Heart right ventricle (tissue), 16 donors: ENCODE data around the gene ZNF516. TPM values are rescaled to one million over a fixed set of nuclear protein-coding genes. Genes with fewer than 3 reads are reported as not detected.

Experiments
- ATAC-seq, 8 donors: fragments of 200-7000 bp; cut with Tn5 transposase; one replicate each; pipeline ENCODE4 v1.9.1; 2020; ENCODE audit warnings: mild to moderate bottlenecking in 8 of 8, moderate library complexity in 8 of 8, moderate number of reproducible peaks in 1 of 8
- DNase-seq, 2 donors: peaks; one replicate each; pipeline ENCODE4 v3.0.0-alpha.2; 2020
- H3K27ac ChIP-seq, 10 donors: fragments of 200-600 bp; sonication (generic) in 2 of 10; one replicate each; pipeline versions ENCODE4 v1.5.0 to v1.8.0; 2020 to 2022; ENCODE audit warnings: mild to moderate bottlenecking in 3 of 10
- H3K27me3 ChIP-seq, 7 donors: fragments of 200-600 bp; one replicate each; pipeline ENCODE4 v1.8.0; 2021 to 2022; ENCODE audit warnings: mild to moderate bottlenecking in 2 of 7
- H3K36me3 ChIP-seq, 9 donors: fragments of 200-600 bp; sonication (generic) in 1 of 9; one replicate each; pipeline versions ENCODE4 v1.5.0 to v1.8.0; 2020 to 2022; ENCODE audit warnings: mild to moderate bottlenecking in 2 of 9
- H3K4me1 ChIP-seq, 9 donors: fragments of 200-600 bp; sonication (generic) in 1 of 9; one replicate each; pipeline versions ENCODE4 v1.5.0 to v1.8.0; 2020 to 2022; ENCODE audit warnings: mild to moderate bottlenecking in 4 of 9
- H3K4me3 ChIP-seq, 10 donors: fragments of 200-600 bp; sonication (generic) in 2 of 10; one replicate each; pipeline versions ENCODE4 v1.5.0 to v1.8.0; 2020 to 2022; ENCODE audit warnings: mild to moderate bottlenecking in 7 of 10, moderate library complexity in 2 of 10
- H3K9me3 ChIP-seq, 11 donors: fragments of 200-600 bp in 10 of 11; sonication (generic) in 2 of 11; one replicate each; pipeline versions ENCODE4 v1.5.0 to v1.8.0; 2013 to 2022; ENCODE audit warnings: mild to moderate bottlenecking in 2 of 11, control low read depth in 1 of 11, moderate library complexity in 1 of 11
- CTCF ChIP-seq, 9 donors: fragments of 200-600 bp; sonication (generic) in 2 of 9; IDR thresholded peaks; one replicate each; pipeline versions ENCODE4 v1.5.0 to v1.8.0; 2021 to 2022; ENCODE audit warnings: antibody characterized with exemption in 9 of 9, mild to moderate bottlenecking in 5 of 9, moderate library complexity in 1 of 9
- WGBS, 2 donors: extraction: QIAGEN DNeasy Blood & Tissue Kit; methylation state at CpG; one replicate each; pipeline ENCODE4 v1.1.7; 2013; ENCODE audit warnings: inconsistent platforms in 1 of 2; 5-methylcytosine and 5-hydroxymethylcytosine counted together
- intact Hi-C, 10 donors: fragments of 100-400 bp; cut with DNase I; formaldehyde crosslinking; loops; one replicate each; pipeline versions ENCODE4 v1.11.1 to v1.14.2; 2022
- polyA plus RNA-seq, 2 donors: library from polyadenylated mRNA; stranded (reverse); fragments of 200-250 nt; gene quantifications; one replicate each; pipeline ENCODE4 v1.2.3, GENCODE V29; 2013
- total RNA-seq, 10 donors: library from RNA; stranded (reverse); fragmentation: NEBNext Ultra II Directional in 3 of 10; extraction: Animal tissue kit (Norgen Biotek cat#: 25700) in 3 of 10; gene quantifications; one replicate each; pipeline versions ENCODE4 v1.2.1 to v1.2.4, GENCODE V29; 2021 to 2023
- donor health status: Arrhythmogenic right ventricular cardiomyopathy.
- donor health status: ischemic (EF 13 %, LVEDD 7.1; RV severe dilation, severe dysfunction).
- donor health status: healthy with polysubstance abuse.
- donor health status: DM: no; HTN: yes; CAD: no.
- donor health status: DM: no; HTN: no; CAD: no.
- donor health status: ischemic (EF 25% LVEDD 6.9; RV normal size, moderate dysfunction).
- donor health status: ischemic (EF 25% LVEDD 5.7; RV mildly dilated, moderate dysfunction).
- donor health status: healthy.
- donor health status: DM: yes; HTN: yes; CAD: no.
- donor health status: Ischemic cardiomyopathy.
- donor health status: ischemic (EF 35%, LVEDD 5.7; RV mildly dilated, moderate dysfunction).
- donor health status: nonischemic (EF 11% LVEDD 7.7; RV severe dilation, severe dysfunction).
- donor health status: DM: yes; HTN: yes; CAD: no.
- donor health status: PGD.
- donor health status: ischemic (EF 29% LVEDD 5.4; RV normal size, mild dysfunction).
- donor health status: nonischemic (EF 23%, LVEDD 6.1; RV moderate dilation, normal function).

ZNF516 gene
- total and polyA plus RNA-seq, 12 donors: 2.6 to 24.8 (median 17.3) TPM

DNA sequence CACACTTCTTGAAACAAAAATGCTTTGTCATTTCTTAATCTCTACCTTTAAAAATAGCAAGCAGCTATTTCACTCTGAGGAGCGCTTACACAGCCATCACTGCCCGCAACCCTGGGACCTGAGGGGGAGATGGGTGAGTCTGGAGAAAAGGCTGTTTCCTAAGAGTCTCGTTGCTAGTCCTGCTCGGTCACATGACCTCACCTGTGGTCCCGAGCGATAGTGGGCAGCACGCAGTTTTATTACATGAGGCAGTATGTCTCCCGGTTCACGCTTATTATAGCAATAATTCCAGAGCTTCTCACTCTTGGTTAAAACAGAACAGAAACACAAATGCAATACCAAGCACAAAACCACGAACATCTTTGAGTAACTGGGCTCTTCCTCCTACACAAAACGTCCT lies 105.3 kb downstream of the ZNF516 start:
- Histone ChIP-seq H3K27ac (no peak overlapping the region), H3K36me3 (peaks cover 0 to 7% (median 0%) of the 10 kb centered on the region in 9 donors), H3K9me3 (peaks cover 0 to 8% (median 0%) of the 10 kb centered on the region in 11 donors), H3K4me1 (peaks cover 0 to 29% (median 21%) of the 10 kb centered on the region in 9 donors), H3K27me3 (no peaks in the 10 kb centered on the region), H3K4me3 (no peak overlapping the region)
- WGBS, 2 donors: 84 to 86% methylated on average over 11 of the region's 11 CpGs
- ATAC-seq (no peak), DNase-seq (no peak)
- no peak for TF ChIP-seq CTCF (IDR thresholded peaks at IDR 0.05)
- intact Hi-C loops: no loop called here

GRCh38 chr18:76388891-76389423 lies 106.1 kb downstream of the ZNF516 start:
- Histone ChIP-seq H3K9me3 (peaks cover 0 to 8% (median 0%) of the 10 kb centered on the region in 11 donors), H3K27me3 (no peaks in the 10 kb centered on the region), H3K36me3 (peaks cover 0 to 7% (median 0%) of the 10 kb centered on the region in 9 donors), H3K27ac (no peak overlapping the region), H3K4me3 (no peak overlapping the region), H3K4me1 (peaks cover 0 to 29% (median 21%) of the 10 kb centered on the region in 9 donors)
- TF ChIP-seq CTCF (IDR thresholded peaks at IDR 0.05): no peak
- intact Hi-C loops: no loop called here
- DNase-seq: no peak
- ATAC-seq: peak in 1 of 8 donors; percentile 28
- WGBS, 2 donors: 86 to 92% methylated on average over 9 of the region's 9 CpGs

DNA sequence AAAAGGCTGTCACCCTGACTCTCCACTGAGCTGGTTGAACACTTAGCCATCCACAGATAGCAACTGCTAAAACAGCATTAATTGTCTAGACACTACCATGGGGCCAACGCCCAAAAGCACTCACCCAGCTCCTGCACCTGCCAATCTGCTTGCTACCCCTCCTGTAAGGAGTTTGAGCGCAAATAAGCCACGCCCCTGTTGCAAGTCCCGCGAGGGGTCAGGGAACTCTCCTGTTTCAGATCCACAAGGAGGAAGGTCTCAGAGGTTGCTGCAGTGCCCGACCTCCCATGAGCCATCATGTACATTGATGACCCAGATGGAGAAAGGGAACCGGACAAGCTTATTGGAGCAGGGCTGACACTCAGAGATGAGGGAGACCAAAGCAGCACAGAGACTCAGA lies 106.8 kb downstream of the ZNF516 start:
- H3K4me1 ChIP-seq: peaks cover 0 to 30% (median 21%) of the 10 kb centered on the region in 9 donors
- no peak for DNase-seq
- peaks cover 0 to 8% (median 0%) of the 10 kb centered on the region in 11 donors for H3K9me3 ChIP-seq
- H3K4me3 ChIP-seq: no peak overlapping the region
- peaks cover 0 to 7% (median 0%) of the 10 kb centered on the region in 9 donors for H3K36me3 ChIP-seq
- no peak overlapping the region for H3K27ac ChIP-seq
- no peak for TF ChIP-seq CTCF (IDR thresholded peaks at IDR 0.05)
- WGBS, 2 donors: 98 to 99% methylated on average over 7 of the region's 7 CpGs
- H3K27me3 ChIP-seq: no peaks in the 10 kb centered on the region
- intact Hi-C loops: no loop called here
- no peak for ATAC-seq

- Histone ChIP-seq H3K27ac (no peak overlapping the region), H3K4me3 (no peak overlapping the region), H3K4me1 (peaks cover 0 to 30% (median 21%) of the 10 kb centered on the region in 9 donors), H3K9me3 (peaks cover 0 to 8% (median 0%) of the 10 kb centered on the region in 11 donors), H3K36me3 (peaks cover 0 to 7% (median 0%) of the 10 kb centered on the region in 9 donors), H3K27me3 (no peaks in the 10 kb centered on the region)
- intact Hi-C loops: no loop called here
- WGBS, 2 donors: 97% methylated on average over 8 of the region's 8 CpGs
- ATAC-seq: no peak
- TF ChIP-seq CTCF (IDR thresholded peaks at IDR 0.05): no peak
- DNase-seq: no peak
Observed at GRCh38 chr18:76387608-76388007, 107.4 kb downstream of the ZNF516 start.
